ENCODE results near the gene DBR1.

DNA sequence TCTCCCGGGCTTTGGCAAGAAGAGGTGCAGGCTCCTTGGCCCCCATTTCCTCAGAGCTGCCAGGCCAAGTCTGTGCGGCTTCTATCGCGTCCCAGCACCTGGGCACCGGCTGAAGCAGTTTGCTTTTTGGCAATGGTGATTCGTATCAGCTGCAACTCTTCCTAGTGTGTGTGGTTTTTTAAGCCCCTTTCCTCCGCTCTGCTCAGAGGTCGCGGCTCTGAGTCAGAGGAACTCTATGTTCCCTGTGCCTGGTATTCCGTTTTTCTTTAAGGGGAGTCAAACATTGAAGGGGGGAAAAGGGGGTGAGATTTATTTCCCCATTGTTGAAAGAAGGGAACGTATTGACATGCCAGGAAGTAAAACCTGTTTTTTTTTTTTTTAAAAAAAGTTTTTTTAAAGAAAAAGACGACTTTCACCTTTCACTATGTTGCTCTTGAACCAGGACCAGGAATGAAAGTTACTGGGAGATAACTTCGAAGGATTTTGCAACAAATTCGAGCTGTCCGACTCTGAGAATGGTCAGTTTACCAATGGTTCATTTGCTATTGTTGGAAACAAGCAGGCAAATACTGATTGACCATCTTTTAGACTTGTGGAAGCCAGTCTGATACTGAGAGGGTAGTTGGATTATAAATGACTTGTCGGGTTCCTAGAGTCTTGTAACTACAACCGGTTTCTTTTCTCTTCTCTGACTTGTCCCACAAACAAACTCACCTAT lies 13.5 kb upstream of the DBR1 start:
- no peak for TF ChIP-seq ERF (CRISPR knock-in tag; IDR thresholded peaks at IDR 0.05)
- no peak for TF ChIP-seq ZNF543 (CRISPR knock-in tag; IDR thresholded peaks at IDR 0.05)
- TF ChIP-seq ATRX (CRISPR knock-in tag; IDR thresholded peaks at IDR 0.05; ENCODE audit: borderline replicate concordance), result no peak
- no peak for TF ChIP-seq NFIC (IDR thresholded peaks at IDR 0.05; ENCODE audit: low read length)
- TF ChIP-seq ZNF484 (CRISPR knock-in tag; IDR thresholded peaks at IDR 0.05; ENCODE audit: borderline replicate concordance, low read depth), result no peak
- TF ChIP-seq, protein P1, sequence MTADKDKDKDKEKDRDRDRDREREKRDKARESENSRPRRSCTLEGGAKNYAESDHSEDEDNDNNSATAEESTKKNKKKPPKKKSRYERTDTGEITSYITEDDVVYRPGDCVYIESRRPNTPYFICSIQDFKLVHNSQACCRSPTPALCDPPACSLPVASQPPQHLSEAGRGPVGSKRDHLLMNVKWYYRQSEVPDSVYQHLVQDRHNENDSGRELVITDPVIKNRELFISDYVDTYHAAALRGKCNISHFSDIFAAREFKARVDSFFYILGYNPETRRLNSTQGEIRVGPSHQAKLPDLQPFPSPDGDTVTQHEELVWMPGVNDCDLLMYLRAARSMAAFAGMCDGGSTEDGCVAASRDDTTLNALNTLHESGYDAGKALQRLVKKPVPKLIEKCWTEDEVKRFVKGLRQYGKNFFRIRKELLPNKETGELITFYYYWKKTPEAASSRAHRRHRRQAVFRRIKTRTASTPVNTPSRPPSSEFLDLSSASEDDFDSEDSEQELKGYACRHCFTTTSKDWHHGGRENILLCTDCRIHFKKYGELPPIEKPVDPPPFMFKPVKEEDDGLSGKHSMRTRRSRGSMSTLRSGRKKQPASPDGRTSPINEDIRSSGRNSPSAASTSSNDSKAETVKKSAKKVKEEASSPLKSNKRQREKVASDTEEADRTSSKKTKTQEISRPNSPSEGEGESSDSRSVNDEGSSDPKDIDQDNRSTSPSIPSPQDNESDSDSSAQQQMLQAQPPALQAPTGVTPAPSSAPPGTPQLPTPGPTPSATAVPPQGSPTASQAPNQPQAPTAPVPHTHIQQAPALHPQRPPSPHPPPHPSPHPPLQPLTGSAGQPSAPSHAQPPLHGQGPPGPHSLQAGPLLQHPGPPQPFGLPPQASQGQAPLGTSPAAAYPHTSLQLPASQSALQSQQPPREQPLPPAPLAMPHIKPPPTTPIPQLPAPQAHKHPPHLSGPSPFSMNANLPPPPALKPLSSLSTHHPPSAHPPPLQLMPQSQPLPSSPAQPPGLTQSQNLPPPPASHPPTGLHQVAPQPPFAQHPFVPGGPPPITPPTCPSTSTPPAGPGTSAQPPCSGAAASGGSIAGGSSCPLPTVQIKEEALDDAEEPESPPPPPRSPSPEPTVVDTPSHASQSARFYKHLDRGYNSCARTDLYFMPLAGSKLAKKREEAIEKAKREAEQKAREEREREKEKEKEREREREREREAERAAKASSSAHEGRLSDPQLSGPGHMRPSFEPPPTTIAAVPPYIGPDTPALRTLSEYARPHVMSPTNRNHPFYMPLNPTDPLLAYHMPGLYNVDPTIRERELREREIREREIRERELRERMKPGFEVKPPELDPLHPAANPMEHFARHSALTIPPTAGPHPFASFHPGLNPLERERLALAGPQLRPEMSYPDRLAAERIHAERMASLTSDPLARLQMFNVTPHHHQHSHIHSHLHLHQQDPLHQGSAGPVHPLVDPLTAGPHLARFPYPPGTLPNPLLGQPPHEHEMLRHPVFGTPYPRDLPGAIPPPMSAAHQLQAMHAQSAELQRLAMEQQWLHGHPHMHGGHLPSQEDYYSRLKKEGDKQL (CRISPR knock-in tag; IDR thresholded peaks at IDR 0.05; ENCODE audit: low read depth), result no peak
